ENCODE data around the gene TPRA1.

DNA sequence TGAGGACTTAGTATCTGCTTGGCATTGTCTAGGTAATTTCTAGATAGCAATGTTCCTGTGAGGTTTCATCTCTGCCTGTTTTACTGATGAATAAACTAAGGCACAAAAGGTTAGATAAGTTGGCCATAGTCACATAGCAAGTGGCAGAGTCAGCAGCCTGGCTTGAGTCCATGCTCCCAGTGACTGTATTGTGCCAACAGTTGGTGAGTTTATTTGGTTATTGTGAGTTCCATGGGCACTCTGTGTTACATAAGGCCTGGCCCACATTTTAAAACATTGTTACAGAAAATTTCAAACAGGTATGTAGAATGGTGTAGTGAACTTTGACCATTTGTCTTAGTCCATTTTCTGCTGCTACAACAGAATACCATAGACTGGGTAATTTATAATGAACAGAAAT lies 22.9 kb upstream of the TPRA1 start:
- TF ChIP-seq POLR2A (IDR thresholded peaks at IDR 0.05; ENCODE audit: low read depth, low read length) (no peak), FOS (IDR thresholded peaks at IDR 0.05; ENCODE audit: low read depth, low read length) (no peak), RFX5 (IDR thresholded peaks at IDR 0.05; ENCODE audit: low read depth, low read length) (no peak), NFE2L2 (IDR thresholded peaks at IDR 0.05; ENCODE audit: low read depth, low read length) (no peak)
- TF ChIP-seq, protein P1, sequence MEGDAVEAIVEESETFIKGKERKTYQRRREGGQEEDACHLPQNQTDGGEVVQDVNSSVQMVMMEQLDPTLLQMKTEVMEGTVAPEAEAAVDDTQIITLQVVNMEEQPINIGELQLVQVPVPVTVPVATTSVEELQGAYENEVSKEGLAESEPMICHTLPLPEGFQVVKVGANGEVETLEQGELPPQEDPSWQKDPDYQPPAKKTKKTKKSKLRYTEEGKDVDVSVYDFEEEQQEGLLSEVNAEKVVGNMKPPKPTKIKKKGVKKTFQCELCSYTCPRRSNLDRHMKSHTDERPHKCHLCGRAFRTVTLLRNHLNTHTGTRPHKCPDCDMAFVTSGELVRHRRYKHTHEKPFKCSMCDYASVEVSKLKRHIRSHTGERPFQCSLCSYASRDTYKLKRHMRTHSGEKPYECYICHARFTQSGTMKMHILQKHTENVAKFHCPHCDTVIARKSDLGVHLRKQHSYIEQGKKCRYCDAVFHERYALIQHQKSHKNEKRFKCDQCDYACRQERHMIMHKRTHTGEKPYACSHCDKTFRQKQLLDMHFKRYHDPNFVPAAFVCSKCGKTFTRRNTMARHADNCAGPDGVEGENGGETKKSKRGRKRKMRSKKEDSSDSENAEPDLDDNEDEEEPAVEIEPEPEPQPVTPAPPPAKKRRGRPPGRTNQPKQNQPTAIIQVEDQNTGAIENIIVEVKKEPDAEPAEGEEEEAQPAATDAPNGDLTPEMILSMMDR (conservative IDR thresholded peaks at IDR 0.05; ENCODE audit: low read depth, low read length), result no peak
